Forelimb muscle (tissue), 1 donor: ENCODE data around the gene PNMA1. TPM values are rescaled to one million over a fixed set of nuclear protein-coding genes. Genes with fewer than 3 reads are reported as not detected.

Experiments used
- DNase-seq: peaks from one replicate; pipeline ENCODE4 v3.0.0-alpha.2; 2013; ENCODE audit warnings: low read depth
- polyA plus RNA-seq: library from polyadenylated mRNA; unstranded; fragments of 120-200 nt; gene quantifications from one replicate; pipeline ENCODE4 v1.2.1, GENCODE V29; 2013; ENCODE audit not compliant: insufficient read length

PNMA1 gene
- 23.8 TPM for polyA plus RNA-seq

DNA sequence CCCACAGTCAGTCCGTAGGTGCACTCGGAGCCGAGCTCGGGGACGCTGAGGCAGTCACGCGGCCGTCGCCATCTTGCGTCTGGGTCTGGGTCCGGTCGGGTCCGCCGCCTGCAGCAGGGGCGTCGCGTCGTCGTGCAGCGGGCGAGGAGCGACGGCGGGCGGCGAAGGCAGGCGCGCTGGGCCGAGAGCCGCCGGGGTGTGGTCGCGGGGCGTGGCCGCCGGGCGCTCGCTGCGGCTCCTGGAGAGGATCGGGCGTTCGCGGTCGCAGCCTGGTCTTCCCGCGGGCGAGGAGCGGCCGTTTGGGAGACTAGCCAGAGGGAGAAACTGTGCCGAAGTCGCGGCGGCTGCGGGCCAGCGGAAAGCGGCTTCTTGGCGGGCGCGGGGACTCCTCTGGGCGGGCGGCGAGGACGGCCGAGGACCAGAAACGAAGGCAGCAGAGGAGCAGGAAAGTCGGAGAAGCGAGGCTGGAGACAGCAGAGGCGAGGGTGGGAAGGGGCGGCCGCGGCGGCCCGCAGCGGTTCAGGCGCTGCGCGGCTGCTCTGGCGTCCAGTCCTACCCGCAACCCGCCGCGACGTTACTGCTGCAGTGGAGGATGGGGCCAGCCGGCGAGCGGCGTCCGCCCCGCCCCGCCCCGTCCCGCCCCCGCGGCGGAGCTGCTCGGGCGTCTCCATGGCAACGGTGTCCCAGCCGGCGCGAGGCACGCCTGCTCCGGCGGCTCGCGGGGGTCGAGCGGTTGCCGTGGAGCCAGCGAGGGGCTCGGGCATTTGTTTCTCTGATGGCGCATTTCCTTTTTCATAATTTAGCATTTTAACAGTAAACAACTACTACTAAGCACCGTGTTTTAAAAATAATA, at the start of gene PNMA1:
Gene PNMA1 (minus strand): TSS at position 582 of the 853 bp plus-strand sequence. CDS start 745 bp downstream, outside the sequence.
- peak; percentile 60 for DNase-seq

- no peak for DNase-seq
These were observed 49.2 kb upstream of the PNMA1 start for GRCh38 chr14:73763396-73763795.

GRCh38 chr14:73762375-73762822, 48.2 kb upstream of the PNMA1 start:
- DNase-seq, result no peak

GRCh38 chr14:73761618-73762355, 47.6 kb upstream of the PNMA1 start:
- DNase-seq, result no peak

DNA sequence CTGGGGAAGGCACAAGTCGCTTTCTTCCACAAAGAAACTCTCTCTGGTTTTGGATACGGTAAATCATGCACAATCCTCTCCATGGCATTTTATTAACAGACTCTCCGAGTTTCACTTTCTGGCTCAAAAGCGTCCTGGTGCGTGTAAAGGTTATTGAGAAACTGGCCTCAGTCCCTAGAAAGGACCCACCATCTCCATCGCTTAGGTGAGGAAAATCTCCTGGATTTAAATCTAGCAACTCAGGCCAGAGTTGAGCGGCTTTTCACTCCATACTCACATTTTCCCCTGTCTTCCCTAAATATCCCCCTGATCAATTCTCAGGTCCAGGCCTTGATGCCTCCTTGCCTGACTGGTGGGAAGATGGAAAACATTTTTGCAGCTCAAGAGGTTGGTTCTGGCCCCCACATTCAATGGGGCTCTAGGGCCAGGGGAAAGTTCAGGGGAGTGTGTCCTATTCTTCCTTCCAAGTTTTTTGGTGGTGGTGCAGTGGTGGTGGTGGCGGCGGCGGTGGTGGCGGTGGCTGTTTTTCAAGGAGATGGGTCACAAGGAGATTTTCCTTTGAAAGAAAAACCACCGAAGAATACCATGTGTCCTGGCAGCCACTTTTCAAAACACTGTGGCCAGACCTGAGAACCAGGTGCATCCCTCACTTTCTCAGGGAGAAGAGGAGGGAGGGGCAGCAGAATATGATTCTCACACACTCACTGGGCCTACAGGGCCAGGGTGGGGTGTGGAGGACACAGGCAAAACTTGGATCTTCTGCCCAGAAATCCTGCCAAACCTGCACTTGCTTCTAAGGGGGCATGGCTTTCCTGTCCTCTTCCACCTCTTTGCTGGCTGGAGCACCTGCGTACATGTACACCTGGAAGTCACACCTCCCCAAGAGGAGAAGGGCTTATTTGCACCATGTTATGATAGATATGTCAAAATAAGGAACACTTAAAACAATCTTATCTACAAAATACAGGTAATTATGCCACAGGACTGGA, 46.7 kb upstream of the PNMA1 start:
- no peak for DNase-seq

DNA sequence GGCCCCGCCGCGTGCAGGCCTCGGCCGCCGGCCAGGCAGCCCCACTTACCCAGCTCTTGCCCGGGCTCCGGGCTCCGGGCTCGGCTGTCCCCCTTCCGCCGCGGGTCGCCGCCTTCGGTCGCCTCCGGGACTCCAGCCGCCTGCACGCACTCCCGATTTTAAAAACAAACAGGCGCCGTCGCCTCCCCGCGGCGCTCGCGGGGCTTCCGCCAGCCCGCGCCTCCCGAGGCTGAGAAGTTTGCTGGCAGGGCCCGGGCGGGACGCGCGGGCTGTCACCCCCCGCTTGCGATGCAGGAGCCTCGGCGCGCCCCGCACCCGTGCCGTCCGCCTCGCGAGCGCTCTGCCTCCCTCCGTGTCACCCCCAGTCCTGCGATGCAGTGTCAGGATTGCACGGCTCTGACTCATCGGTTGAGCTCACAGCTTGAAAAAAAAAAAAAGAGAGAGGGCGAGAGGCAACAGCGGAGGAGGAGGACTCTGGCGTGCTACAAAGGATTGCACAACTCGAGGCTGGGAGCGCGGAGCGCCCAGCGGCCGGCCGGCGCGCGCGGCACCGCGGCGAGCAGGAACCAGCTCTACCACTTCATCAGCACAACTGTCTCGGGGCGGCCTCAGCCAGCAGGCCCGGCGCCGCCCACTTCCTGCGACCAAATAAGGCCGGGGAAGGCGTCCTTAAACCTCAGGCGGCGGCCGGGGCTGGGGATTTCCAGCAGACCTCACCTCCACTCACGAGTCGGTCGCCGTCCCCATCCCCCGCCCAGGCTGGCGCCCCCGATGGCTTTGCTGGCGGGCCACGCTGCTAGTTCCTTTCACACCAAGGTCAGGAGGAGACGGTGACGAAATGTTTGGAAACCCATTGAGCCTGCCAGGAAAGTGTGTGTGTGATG, 45.8 kb upstream of the PNMA1 start:
- DNase-seq, result peak; percentile 86

GRCh38 chr14:73759183-73759713, 45.1 kb upstream of the PNMA1 start:
- no peak for DNase-seq

GRCh38 chr14:73758392-73759182, 44.4 kb upstream of the PNMA1 start:
- no peak for DNase-seq

GRCh38 chr14:73757876-73758391, 43.8 kb upstream of the PNMA1 start:
- no peak for DNase-seq

DNA sequence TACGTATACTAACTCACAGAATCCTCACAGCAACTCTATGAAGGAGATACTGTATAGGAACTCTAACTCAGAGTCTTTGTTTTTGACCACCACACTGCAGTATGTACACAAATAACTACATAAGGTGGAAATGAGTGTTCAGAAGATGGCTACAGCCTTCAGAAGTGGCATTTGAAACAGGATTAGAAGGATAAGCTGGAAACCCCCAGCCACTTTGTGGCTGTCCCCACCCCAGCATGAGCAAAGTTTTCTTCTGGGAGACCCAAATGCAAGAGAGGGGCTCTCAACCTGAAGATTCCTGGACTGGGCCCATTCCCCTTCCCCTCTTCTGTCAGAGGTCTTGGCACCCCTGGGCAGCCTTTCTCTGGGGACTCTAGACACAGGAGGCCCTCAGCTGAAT, 43.2 kb upstream of the PNMA1 start:
- no peak for DNase-seq

GRCh38 chr14:73755434-73756014, 41.3 kb upstream of the PNMA1 start:
- no peak for DNase-seq

GRCh38 chr14:73754911-73755360, 40.8 kb upstream of the PNMA1 start:
- no peak for DNase-seq

- no peak for DNase-seq
These were observed 40.0 kb upstream of the PNMA1 start for GRCh38 chr14:73753887-73754795.

DNA sequence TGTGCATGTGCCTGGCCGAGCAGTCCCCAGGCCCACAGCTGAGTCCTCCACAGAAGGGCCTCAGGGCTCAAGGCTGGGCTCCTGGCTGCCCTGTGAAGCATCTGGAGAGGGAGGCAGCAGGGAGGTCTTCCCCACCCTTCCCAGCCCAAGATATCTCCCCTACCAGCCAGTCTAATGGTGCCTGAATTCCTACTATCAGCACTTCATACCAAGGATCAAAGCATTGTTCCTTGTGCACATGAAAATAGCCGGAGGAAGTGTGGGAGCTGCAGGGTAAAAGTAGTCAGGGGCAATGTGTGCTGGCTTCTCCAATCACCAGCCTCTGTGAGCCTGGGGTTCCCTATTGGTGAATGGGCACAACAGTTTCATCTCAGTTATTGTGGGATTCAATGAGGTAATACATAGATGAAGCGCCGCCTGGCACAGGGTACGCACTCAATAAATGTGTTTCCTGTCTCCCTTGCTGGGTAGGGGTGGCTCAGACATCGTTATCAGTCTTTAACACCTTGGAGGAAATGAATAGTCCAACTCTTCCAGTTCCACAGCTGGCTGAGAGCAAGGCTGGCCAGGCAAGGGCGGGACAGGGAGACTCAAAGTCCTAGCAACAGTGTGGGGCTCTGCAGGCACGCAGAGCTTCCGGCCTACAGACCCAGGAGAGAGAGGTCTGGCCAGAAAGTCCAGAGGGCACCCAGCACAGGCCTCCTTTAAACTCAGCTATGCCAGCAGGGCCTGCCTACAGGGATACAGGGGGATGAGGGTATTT, 39.1 kb upstream of the PNMA1 start:
- DNase-seq, result no peak

DNA sequence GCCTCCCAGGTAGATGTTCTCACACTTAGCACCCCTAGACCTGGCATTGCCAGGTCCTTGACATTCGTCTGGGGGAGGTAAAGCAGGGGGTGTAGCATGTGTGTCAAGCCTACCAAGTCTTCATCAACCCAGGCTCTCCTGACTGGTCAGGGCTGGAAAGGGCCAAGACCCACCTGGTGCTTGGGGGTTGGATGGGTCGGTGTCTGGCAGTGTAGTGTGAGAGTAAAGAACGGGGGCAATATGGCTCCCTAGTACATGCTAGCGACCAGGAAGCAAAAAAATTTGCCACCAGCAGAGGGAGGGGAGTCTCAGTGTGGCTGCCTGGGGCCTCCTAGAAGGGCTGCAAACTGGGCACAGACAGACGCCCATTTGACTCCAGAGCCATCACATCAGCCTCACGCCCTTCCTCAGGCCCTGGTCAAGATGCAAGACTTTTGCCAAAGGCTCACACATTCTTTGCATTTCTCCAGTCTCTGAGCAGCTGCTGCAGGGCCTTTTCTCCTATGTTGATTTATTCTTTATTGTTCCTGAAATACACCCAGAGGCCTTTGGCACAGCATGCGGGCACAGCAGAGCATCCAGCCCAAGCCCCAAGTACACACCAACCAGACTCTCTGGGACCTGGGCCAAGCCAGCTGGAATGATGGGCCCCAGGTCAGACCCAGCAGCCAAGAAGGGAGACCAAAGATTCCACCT, 38.3 kb upstream of the PNMA1 start:
- DNase-seq, result no peak

DNA sequence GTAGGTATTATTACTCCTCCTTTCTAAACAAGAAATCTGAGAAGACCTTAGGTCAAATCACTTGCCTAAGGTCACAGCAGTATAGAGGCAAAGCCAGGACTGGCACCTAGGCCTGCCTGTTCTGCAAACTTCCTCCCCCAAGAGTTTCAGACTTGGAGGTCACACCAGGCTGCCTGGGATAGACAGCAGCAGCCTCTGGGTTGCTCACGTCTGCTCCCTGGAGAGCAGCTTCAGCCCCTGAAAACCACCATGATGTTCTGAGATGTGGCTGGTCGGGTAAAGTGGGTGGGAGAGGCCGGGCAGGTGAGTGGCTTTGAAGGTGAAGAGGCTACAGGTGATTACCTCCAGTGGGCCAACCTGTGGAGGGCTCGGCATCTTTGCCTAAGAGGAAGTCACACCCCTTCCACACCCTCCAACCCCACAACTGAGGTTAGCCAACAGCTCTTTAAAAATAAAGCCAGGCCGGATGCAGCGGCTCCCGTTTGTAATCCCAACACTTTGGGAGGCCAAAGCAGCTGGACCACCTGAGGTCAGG, 37.0 kb upstream of the PNMA1 start:
- DNase-seq, result no peak
